SJSA1 (cell line): ENCODE results near the gene MITD1. TPM values are rescaled to one million over a fixed set of nuclear protein-coding genes. Genes with fewer than 3 reads are reported as not detected.
"Not testable (repeated sequence)": the region's sequence is repeated elsewhere in the genome, so short reads cannot be mapped to it uniquely, and the experiment has no call there.

Experiments
- DNase-seq, 2 experiments: peaks; one replicate each; pipeline ENCODE4 v3.0.0-alpha.2; 2015 to 2020; ENCODE audit warnings: low spot score in 2 of 2, low read depth in 1 of 2
- H3K27ac ChIP-seq: fragments of 250-450 bp; sonication (Bioruptor Pico); 2 replicates; pipeline ENCODE4 v1.5.1; 2020; ENCODE audit warnings: mild to moderate bottlenecking, moderate library complexity
- H3K27me3 ChIP-seq: fragments of 250-450 bp; sonication (Bioruptor Pico); replicated peaks from 2 replicates; pipeline ENCODE4 v1.5.1; 2020; ENCODE audit warnings: mild to moderate bottlenecking, moderate library complexity
- H3K36me3 ChIP-seq: fragments of 250-450 bp; sonication (Bioruptor Pico); 2 replicates; pipeline ENCODE4 v1.5.1; 2020; ENCODE audit warnings: mild to moderate bottlenecking
- H3K4me1 ChIP-seq: fragments of 250-450 bp; sonication (Bioruptor Pico); replicated peaks from 2 replicates; pipeline ENCODE4 v1.6.1; 2021; ENCODE audit warnings: mild to moderate bottlenecking
- H3K4me3 ChIP-seq: fragments of 250-450 bp; sonication (Bioruptor Pico); 2 replicates; pipeline ENCODE4 v1.5.1; 2020; ENCODE audit warnings: mild to moderate bottlenecking
- H3K9me3 ChIP-seq: fragments of 250-450 bp; sonication (Bioruptor Pico); replicated peaks from 2 replicates; pipeline ENCODE4 v1.5.1; 2020; ENCODE audit warnings: mild to moderate bottlenecking
- total RNA-seq: library from RNA; depleted of rRNA; stranded (reverse); fragments of >200 nt; shearing (Covaris generic); gene quantifications from 2 replicates; pipeline ENCODE4 v1.2.3, GENCODE V29; 2014; rRNA removed

The MITD1 gene
- total RNA-seq: 17.4 and 34.9 TPM in 2 replicates

DNA sequence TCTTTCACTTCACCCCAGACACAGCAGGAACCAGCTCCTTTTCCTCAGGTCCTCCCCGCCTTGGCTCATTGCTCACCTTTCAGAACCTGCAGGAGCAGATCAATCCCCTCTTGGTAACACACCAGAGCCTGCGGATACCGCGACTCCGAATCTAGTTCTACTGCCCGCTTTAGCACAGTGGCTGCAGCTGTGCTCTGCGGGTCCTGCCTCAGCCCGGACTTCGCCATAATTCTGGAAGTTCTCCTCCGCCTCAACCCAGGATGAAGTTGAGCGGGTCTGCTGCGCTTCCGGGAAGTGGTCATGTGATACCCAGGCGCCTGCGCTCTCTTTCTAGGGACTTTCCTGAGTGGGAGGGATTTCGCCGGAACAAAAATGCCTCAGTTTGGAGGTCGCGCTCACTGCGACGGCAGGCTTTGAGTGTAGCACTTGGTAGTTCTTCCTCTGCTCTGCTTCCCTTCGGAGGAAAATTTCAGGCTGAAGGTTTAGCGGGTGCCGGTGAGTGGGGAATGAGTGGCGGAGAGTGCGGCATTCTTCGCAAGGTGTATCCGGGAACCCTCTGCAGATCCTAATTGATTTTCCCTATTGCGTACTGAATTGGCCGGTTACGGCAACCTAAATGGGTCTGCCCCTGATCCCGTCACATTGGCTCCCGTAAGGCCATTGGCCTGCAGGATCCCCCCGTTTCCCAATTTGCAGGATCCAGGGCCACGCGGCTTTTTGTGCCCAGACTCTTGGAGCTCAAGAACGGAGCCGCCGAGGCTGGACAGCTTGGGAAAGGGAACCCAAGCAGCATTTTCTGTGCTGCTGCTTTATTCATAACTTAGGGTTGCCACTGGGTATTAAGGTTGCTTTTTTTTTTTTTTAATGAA lies at the start of gene MITD1, which contains the start of gene MRPL30:
MITD1 (minus strand) TSS at position 304 of the 869 bp plus-strand sequence; CDS start at position 227, 77 bp downstream.
MRPL30 (plus strand) TSS at position 430 of the 869 bp plus-strand sequence. CDS start 5,020 bp downstream, outside the sequence.
- H3K27ac ChIP-seq: peak within 1 kb of the TSS; percentile 22
- H3K4me1 ChIP-seq: no peaks in the 10 kb centered on the region; the same call in 1 of the 2 replicates
- DNase-seq: peak; percentile 90
- peaks cover 17% of the 10 kb centered on the region for H3K36me3 ChIP-seq
- no peaks in the 10 kb centered on the region for H3K27me3 ChIP-seq
- no peaks in the 10 kb centered on the region for H3K9me3 ChIP-seq
- peak within 1 kb of the TSS; percentile 56 for H3K4me3 ChIP-seq

GRCh38 chr2:99217929-99218501 lies 37.2 kb upstream of the MITD1 start:
- Histone ChIP-seq H3K27ac (no peak overlapping the region), H3K4me3 (no peak overlapping the region), H3K36me3 (no peaks in the 10 kb centered on the region), H3K4me1 (no peaks in the 10 kb centered on the region), H3K27me3 (no peaks in the 10 kb centered on the region), H3K9me3 (no peaks in the 10 kb centered on the region)
- DNase-seq: no peak

DNA sequence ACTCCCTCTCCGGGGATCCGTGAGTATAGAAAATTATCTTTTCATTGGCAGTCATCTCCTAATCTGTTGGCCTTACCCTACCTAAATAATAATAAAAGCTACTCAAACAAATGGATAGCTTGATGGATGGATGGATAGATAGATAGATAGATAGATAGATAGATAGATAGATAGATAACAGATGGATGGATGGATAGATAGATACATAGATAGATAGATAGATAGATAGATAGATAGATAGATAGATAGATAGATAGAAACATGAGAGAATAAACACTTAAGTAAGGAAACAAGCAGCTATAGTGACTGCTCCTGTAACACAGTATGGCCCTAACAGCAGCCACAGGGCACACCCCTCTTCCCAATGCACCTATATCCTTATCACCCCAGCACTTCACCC lies 35.2 kb upstream of the MITD1 start:
- no peak for DNase-seq
- H3K4me1 ChIP-seq: no peaks in the 10 kb centered on the region
- H3K36me3 ChIP-seq: no peaks in the 10 kb centered on the region
- no peak overlapping the region for H3K27ac ChIP-seq
- H3K4me3 ChIP-seq: no peak overlapping the region
- no peaks in the 10 kb centered on the region for H3K9me3 ChIP-seq
- no peaks in the 10 kb centered on the region for H3K27me3 ChIP-seq

DNA sequence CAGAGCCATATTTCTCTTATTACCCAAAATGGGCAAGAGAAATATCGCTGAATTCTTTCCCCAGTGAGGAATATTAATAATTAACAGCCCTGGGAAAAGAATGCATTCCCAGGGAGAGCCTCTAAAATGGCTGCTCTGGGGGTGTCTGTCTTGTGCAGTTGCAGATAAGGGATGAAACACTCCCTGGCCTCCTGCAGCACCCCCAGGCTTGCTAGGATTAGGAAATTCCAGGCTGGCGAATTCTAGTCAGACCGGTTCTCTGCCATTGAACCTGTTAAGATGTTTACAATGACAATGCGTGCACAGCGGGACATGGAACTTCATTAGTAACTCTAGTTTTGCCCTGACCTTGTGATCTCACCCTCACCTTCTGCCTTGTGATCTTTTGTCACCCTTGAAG lies 24.6 kb upstream of the MITD1 start:
- Histone ChIP-seq H3K27me3 (no peaks in the 10 kb centered on the region), H3K4me1 (no peaks in the 10 kb centered on the region), H3K36me3 (no peaks in the 10 kb centered on the region), H3K4me3 (no peak overlapping the region), H3K9me3 (no peaks in the 10 kb centered on the region), H3K27ac (no peak overlapping the region)
- DNase-seq: no peak

DNA sequence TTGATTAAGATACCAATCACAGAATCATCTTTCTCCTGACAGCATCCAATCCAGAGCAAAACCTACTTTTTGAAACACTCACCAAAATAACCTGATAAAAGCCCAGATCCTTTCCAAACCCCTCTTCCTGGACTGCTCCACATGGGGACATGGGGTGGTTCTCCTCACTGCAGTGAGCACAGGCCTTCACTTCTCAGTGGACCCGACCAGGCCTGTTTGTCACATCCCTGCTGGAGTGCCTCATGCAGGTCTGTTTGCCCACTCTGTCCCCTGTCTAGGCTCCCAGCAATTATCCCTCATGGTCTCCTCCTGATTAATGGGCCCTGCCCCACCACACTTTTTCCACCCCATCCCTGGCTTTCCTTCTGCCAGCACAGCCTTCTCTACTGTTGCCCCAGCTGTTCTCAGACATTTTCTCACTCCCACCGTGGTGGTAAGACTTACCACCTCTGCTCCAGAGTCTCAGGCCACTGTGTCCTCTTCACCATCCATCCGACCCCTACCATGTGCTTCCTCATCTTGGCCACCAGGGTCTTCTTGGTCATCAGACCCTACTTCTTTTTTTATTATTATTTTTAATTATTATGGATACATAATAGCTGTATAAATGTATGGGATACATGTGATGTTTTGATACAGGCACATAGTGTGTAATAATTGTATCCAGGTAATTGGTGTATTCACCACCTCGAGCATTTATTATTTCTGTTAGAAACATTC lies 21.3 kb upstream of the MITD1 start:
- Histone ChIP-seq H3K27ac (no peak overlapping the region), H3K4me3 (no peak overlapping the region), H3K4me1 (no peaks in the 10 kb centered on the region), H3K27me3 (no peaks in the 10 kb centered on the region), H3K9me3 (no peaks in the 10 kb centered on the region), H3K36me3 (peaks cover 20% of the 10 kb centered on the region)
- no peak for DNase-seq

DNA sequence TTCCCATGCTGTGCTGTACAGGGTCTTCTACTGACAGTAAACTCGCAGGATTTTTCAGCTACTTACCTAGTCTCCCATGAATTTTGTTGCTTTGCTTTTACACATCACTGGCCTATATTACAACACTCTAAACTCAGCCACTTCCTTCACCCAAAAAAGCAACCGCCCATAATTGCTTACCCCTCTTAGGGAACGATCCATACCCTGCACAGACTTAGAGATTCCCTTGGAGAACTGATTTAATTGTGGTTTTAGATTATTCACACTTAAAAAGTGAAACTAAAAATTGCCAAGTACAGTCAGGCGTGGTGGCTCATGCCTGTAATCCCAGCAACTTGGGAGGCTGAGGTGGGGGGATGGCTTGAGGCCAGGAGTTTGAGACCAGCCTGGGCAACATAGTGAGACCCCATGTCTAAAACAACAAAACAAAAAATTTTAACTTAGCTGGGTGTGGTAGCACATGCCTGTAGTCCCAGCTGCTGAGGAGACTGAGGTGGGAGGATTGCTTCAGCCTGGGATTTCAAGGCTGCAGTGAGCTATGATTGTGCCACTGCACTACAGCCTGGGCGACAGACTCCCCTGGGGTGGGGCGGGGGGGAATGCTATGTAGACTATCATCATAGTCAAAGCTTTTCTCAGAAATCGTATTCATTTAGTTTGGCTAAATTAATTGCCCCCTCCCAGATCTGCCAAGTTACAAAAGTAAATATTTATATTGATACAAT lies 19.4 kb upstream of the MITD1 start:
- no peaks in the 10 kb centered on the region for H3K9me3 ChIP-seq
- no peaks in the 10 kb centered on the region for H3K4me1 ChIP-seq
- DNase-seq: no peak
- no peaks in the 10 kb centered on the region for H3K27me3 ChIP-seq
- H3K4me3 ChIP-seq: no peak overlapping the region
- no peak overlapping the region for H3K27ac ChIP-seq
- H3K36me3 ChIP-seq: peaks cover 33% of the 10 kb centered on the region

DNA sequence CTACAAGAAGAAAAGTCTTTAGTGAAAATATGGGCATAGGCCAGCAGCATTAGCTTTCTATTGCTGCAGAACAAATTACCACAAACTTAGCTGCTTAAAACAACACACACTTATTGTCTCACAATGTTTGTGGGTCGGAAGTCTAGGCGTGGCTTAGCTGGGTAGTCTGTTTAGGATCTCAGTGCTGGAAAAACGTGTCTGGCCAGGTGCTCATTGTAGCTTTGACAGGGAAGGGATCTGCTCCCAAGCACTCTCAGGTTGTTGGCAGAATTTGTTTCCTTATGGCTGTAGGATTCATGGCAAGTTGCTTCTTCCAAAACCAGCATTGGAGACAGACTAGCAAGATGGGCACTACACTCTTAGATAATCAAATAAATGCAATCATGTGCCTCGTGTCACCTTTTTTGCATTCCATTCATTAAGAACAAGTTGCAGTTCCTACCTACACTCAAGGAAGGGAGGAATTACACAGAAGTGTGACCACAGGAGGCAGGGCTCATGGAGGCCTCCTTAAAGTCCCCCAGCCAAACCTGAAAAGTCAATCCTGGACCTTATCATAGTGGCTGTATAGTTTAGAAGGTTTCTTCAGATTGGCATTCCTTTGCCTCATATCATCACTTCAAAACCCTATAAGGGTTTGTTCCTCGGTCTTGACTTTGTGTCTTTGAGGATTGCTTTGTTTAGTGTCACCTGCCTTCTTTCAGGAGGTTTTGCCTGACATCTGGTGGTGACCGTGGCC lies 17.4 kb upstream of the MITD1 start:
- H3K27ac ChIP-seq: no peak overlapping the region
- no peaks in the 10 kb centered on the region for H3K4me1 ChIP-seq
- peaks cover 45% of the 10 kb centered on the region for H3K36me3 ChIP-seq
- DNase-seq: no peak
- no peaks in the 10 kb centered on the region for H3K9me3 ChIP-seq
- H3K4me3 ChIP-seq: no peak overlapping the region
- H3K27me3 ChIP-seq: no peaks in the 10 kb centered on the region

DNA sequence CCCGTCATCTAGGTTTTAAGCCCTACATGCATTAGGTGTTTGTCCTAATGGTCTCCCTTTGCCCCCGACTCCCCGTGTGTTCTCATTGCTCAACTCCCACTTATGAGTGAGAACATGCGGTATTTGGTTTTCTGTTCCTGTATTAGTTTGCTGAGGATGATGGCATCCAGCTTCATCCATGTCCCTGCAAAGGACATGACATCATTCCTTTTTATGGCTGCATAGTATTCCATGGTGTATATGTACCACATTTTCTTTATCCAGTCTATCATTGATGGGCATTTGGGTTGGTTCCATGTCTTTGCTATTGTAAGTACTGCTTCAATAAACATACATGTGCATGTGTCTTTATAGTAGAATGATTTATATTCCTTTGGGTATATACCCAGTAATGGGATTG lies 11.5 kb upstream of the MITD1 start:
- H3K4me1 ChIP-seq, H3K4me3 ChIP-seq, H3K27ac ChIP-seq, H3K27me3 ChIP-seq, DNase-seq, H3K9me3 ChIP-seq: not testable (repeated sequence)
- H3K36me3 ChIP-seq: peaks cover 59% of the 10 kb centered on the region

DNA sequence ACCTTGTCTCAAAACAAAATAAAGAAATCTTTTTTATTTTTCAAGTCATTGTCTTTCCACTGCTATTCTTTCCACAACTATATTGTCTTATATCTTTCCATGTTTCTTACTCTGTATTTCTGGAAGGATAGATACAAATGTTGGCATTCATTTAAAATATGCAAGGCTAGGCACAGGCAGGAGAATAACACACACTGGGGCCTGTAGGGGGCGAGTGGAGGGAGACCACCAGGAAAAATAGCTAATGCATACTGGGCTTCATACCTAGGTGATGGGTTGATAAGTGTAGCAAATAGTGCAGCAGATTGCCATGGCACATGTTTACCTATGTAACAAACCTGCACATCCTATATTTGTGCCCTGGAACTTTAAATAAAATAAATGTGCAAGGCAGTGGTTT lies 9.7 kb upstream of the MITD1 start:
- DNase-seq: no peak
- H3K9me3 ChIP-seq: no peaks in the 10 kb centered on the region
- H3K4me3 ChIP-seq: no peak overlapping the region
- no peaks in the 10 kb centered on the region for H3K4me1 ChIP-seq
- peaks cover 60% of the 10 kb centered on the region for H3K36me3 ChIP-seq
- H3K27me3 ChIP-seq: no peaks in the 10 kb centered on the region
- H3K27ac ChIP-seq: no peak overlapping the region

GRCh38 chr2:99188357-99188756 lies 7.5 kb upstream of the MITD1 start:
- Histone ChIP-seq H3K27ac (no peak overlapping the region), H3K4me1 (no peaks in the 10 kb centered on the region), H3K4me3 (no peak overlapping the region), H3K9me3 (no peaks in the 10 kb centered on the region), H3K36me3 (peaks cover 46% of the 10 kb centered on the region), H3K27me3 (no peaks in the 10 kb centered on the region)
- no peak for DNase-seq

- H3K4me1 ChIP-seq: no peaks in the 10 kb centered on the region
- DNase-seq: no peak
- no peak overlapping the region for H3K27ac ChIP-seq
- H3K4me3 ChIP-seq: no peak overlapping the region
- H3K9me3 ChIP-seq: no peaks in the 10 kb centered on the region
- no peaks in the 10 kb centered on the region for H3K27me3 ChIP-seq
- peaks cover 40% of the 10 kb centered on the region for H3K36me3 ChIP-seq
These were observed 6.2 kb upstream of the MITD1 start for GRCh38 chr2:99187011-99187410.

GRCh38 chr2:99184811-99185210 lies 4.0 kb upstream of the MITD1 start:
- Histone ChIP-seq H3K27me3 (no peaks in the 10 kb centered on the region), H3K36me3 (peaks cover 29% of the 10 kb centered on the region), H3K4me3 (no peak overlapping the region), H3K9me3 (no peaks in the 10 kb centered on the region), H3K27ac (no peak overlapping the region), H3K4me1 (no peaks in the 10 kb centered on the region; the same call in 1 of the 2 replicates)
- DNase-seq: no peak

- H3K27me3 ChIP-seq: no peaks in the 10 kb centered on the region
- no peak overlapping the region for H3K4me3 ChIP-seq
- H3K4me1 ChIP-seq: no peaks in the 10 kb centered on the region; the same call in 1 of the 2 replicates
- no peaks in the 10 kb centered on the region for H3K9me3 ChIP-seq
- no peak overlapping the region for H3K27ac ChIP-seq
- peaks cover 26% of the 10 kb centered on the region for H3K36me3 ChIP-seq
- DNase-seq: no peak
These were observed 2.2 kb upstream of the MITD1 start for GRCh38 chr2:99183025-99183424.
